ENCODE results near the gene SLC44A5.

SLC44A5 gene

DNA sequence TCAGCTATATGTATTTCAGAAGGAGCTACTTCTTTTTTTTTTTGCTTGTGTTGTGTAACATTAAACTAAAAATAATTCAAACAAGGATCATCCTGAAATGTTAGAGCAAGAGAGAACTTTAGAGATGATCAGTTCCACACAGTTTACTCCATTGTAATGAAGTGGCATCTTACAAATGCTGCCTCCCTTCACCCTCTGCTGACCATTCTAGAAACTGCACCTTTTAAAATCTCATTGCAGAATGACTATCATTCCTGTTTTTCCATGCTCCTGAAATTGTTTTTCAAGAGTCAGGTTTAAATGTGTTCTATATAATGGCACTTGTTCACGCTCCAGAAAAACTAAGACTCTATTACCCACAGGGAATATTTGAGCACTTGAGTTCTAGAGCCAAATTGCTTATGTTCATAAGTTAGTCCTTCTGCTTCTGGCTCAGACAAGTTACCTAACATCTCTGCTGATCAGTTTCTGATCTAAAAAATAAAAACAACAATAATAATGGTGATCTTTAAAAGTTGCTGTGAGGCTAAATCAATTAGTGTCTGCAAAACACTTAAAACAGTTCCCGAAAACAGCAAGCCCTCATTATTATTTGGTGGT is 21.5 kb upstream of the SLC44A5 start:
- Histone ChIP-seq H3K27ac (no peak overlapping the region), H3K27me3 (ENCODE audit: insufficient read depth, low read depth, severe bottlenecking) (no peaks in the 10 kb centered on the region), H3K9me3 (ENCODE audit: severe bottlenecking) (no peaks in the 10 kb centered on the region), H3K4me3 (ENCODE audit: low read depth, low read length) (no peak overlapping the region), H3K36me3 (no peaks in the 10 kb centered on the region)
- DNase-seq, result no peak
- TF ChIP-seq CTCF (IDR thresholded peaks at IDR 0.05; ENCODE audit: low read depth, low read length), result peak; percentile 72

- DNase-seq, result no peak
- no peak for TF ChIP-seq CTCF (IDR thresholded peaks at IDR 0.05; ENCODE audit: low read depth, low read length)
Measured at GRCh38 chr1:75630998-75631397, 20.1 kb upstream of the SLC44A5 start.

DNA sequence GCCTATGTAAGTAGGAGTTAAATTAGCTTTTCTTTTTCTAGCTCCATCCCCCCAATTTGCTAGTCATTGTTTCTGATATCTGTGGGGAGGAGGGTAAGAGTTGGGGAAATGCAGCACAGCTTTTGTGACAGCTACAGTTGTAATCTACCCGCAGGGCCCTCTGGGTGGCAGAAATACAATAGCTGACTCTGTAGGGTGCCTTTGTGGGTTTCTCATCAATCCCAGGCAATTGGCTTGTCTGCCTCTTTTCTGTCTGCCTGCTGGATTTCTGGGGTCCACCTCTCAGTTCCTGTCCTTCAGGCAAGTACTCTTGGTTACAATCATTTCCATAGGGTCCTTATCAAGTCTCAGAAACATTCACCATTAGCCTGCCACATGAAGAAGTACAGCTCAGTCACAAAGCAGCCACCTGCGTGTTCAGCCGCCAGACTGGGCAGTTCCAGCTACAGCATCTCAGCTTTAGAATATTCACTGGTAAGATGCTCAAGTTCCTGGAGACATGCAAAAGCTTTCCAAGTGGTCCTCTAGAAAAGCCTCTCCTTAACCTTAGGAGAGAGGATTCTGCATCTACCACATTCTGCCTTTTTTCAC is 19.2 kb upstream of the SLC44A5 start:
- Histone ChIP-seq H3K9me3 (ENCODE audit: severe bottlenecking) (no peaks in the 10 kb centered on the region), H3K27ac (no peak overlapping the region), H3K36me3 (no peaks in the 10 kb centered on the region), H3K27me3 (ENCODE audit: insufficient read depth, low read depth, severe bottlenecking) (no peaks in the 10 kb centered on the region), H3K4me3 (ENCODE audit: low read depth, low read length) (no peak overlapping the region)
- no peak for TF ChIP-seq CTCF (IDR thresholded peaks at IDR 0.05; ENCODE audit: low read depth, low read length)
- DNase-seq, result no peak

More at GRCh38 chr1:75630998-75631397, 20.1 kb upstream of the SLC44A5 start:
- Histone ChIP-seq H3K27me3 (ENCODE audit: insufficient read depth, low read depth, severe bottlenecking) (no peaks in the 10 kb centered on the region), H3K4me3 (ENCODE audit: low read depth, low read length) (no peak overlapping the region), H3K9me3 (ENCODE audit: severe bottlenecking) (no peaks in the 10 kb centered on the region), H3K27ac (no peak overlapping the region), H3K36me3 (no peaks in the 10 kb centered on the region)

DNA sequence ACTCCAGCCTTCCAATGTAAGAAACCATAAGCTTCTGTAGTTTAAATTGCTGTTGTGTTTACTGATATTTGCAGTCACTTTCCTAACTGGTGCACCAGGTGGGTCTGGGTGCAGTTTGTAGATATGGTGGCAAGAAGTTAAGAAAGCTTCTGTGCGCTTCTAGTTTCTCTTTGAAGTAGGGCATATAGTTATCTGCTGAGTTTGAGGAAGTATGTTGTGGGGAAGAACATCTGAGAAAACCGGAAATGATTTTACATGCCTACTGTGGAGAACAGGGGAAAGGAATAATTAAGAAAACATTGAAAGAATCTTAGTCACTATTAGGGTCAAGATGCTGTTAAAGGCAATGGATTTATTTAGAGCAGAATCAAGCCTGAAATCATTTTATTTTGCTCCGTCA is 14.9 kb upstream of the SLC44A5 start:
- Histone ChIP-seq H3K27me3 (ENCODE audit: insufficient read depth, low read depth, severe bottlenecking) (no peaks in the 10 kb centered on the region), H3K27ac (no peak overlapping the region), H3K4me3 (ENCODE audit: low read depth, low read length) (no peak overlapping the region), H3K36me3 (no peaks in the 10 kb centered on the region), H3K9me3 (ENCODE audit: severe bottlenecking) (no peaks in the 10 kb centered on the region)
- DNase-seq, result no peak
- TF ChIP-seq CTCF (IDR thresholded peaks at IDR 0.05; ENCODE audit: low read depth, low read length), result no peak

DNA sequence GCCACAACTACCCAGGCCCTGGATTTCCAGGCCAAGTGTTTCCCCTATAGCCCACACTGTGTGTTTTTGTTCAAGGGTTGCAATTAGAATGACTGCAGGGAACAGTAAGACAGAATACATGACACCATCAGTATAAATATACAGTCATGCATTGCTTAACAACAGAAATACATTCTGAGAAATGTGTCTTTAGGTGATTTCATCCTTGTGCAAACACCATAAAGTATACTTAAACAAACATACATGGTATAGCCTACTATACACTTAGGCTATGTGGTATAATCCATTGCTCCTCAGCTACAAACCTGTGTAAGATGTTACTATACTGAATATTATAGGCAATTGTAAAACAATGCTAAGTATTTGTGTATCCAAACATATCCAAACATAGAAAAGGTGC is 7.5 kb upstream of the SLC44A5 start:
- Histone ChIP-seq H3K27ac (no peak overlapping the region), H3K9me3 (ENCODE audit: severe bottlenecking) (no peaks in the 10 kb centered on the region), H3K27me3 (ENCODE audit: insufficient read depth, low read depth, severe bottlenecking) (no peaks in the 10 kb centered on the region), H3K4me3 (ENCODE audit: low read depth, low read length) (no peak overlapping the region), H3K36me3 (no peaks in the 10 kb centered on the region)
- TF ChIP-seq CTCF (IDR thresholded peaks at IDR 0.05; ENCODE audit: low read depth, low read length), result no peak
- DNase-seq, result no peak
